CD4-positive, alpha-beta T cell (primary cell): ENCODE results near the gene IDS. TPM values are rescaled to one million over a fixed set of nuclear protein-coding genes. Genes with fewer than 3 reads are reported as not detected.

Experiments used
- ATAC-seq: fragments of 200-7000 bp; cut with Tn5 transposase; one replicate; pipeline ENCODE4 v1.10.0; 2022; ENCODE audit warnings: mild to moderate bottlenecking; ENCODE audit not compliant: poor library complexity
- CTCF ChIA-PET: fragments of 350-600 bp; sonication (Branson Sonifier 250); formaldehyde crosslinking; loops from one replicate; lab custom pipeline; 2021; ENCODE audit warnings: antibody characterized with exemption, inconsistent platforms; lab: Charles Lee
- POLR2A ChIA-PET: fragments of 350-600 bp; sonication (Branson Sonifier 250); formaldehyde crosslinking; loops from one replicate; lab custom pipeline; 2021; ENCODE audit warnings: antibody characterized with exemption, inconsistent platforms; lab: Charles Lee
- DNase-seq, 14 experiments: peaks; one replicate each; pipeline ENCODE4 v3.0.0-alpha.2; 2013 to 2020; ENCODE audit warnings: mixed read lengths in 2 of 14
- H3K27ac ChIP-seq, 2 donors: one replicate each; pipeline versions ENCODE4 v1.5.1 to v1.7.0; 2013; ENCODE audit warnings: low read length in 2 of 2, low read depth in 1 of 2, mild to moderate bottlenecking in 1 of 2
- H3K27me3 ChIP-seq, 2 experiments: 1 replicate in 1 of 2; 2 replicates in 1 of 2; pipeline versions ENCODE4 v1.6.1 to v1.7.0; 2013; ENCODE audit warnings: low read length in 2 of 2, control low read depth in 1 of 2, mild to moderate bottlenecking in 1 of 2, moderate library complexity in 1 of 2; ENCODE audit not compliant: insufficient read depth in 2 of 2, control insufficient read depth in 1 of 2
- H3K36me3 ChIP-seq: one replicate; pipeline ENCODE4 v1.6.1; 2013; ENCODE audit warnings: low read length, control low read depth; ENCODE audit not compliant: insufficient read depth
- H3K4me1 ChIP-seq: one replicate; pipeline ENCODE4 v1.6.1; 2013; ENCODE audit warnings: low read length, control low read depth; ENCODE audit not compliant: insufficient read depth
- H3K4me3 ChIP-seq: one replicate; pipeline ENCODE4 v1.5.1; 2013; ENCODE audit warnings: mild to moderate bottlenecking, low read length, moderate library complexity
- H3K9me3 ChIP-seq, 2 experiments: 1 replicate in 1 of 2; 2 replicates in 1 of 2; pipeline versions ENCODE4 v1.6.1 to v1.7.0; 2013; ENCODE audit warnings: low read length in 2 of 2, mild to moderate bottlenecking in 2 of 2, control low read depth in 1 of 2, moderate library complexity in 1 of 2; ENCODE audit not compliant: control insufficient read depth in 1 of 2, insufficient read depth in 1 of 2
- H3K27ac Mint-ChIP-seq: one replicate; pipeline ENCODE4 v1.8.0; 2020; ENCODE audit warnings: mixed read lengths
- H3K27me3 Mint-ChIP-seq: one replicate; pipeline ENCODE4 v1.8.0; 2021; ENCODE audit warnings: mixed read lengths
- H3K36me3 Mint-ChIP-seq: one replicate; pipeline ENCODE4 v1.8.0; 2021; ENCODE audit warnings: low read depth, mixed read lengths
- H3K4me1 Mint-ChIP-seq: one replicate; pipeline ENCODE4 v1.8.0; 2021; ENCODE audit warnings: low read depth, mixed read lengths
- H3K4me3 Mint-ChIP-seq: one replicate; pipeline ENCODE4 v1.8.0; 2020; ENCODE audit warnings: mild to moderate bottlenecking, mixed read lengths
- H3K9me3 Mint-ChIP-seq: one replicate; pipeline ENCODE4 v1.8.0; 2020; ENCODE audit warnings: mixed read lengths
- CTCF ChIP-seq: fragments of 200-600 bp; IDR thresholded peaks from one replicate; pipeline ENCODE4 v1.8.0; 2022; ENCODE audit warnings: antibody characterized with exemption, mild to moderate bottlenecking
- intact Hi-C, 2 experiments: fragments of 100-400 bp; cut with DNase I in 1 of 2; cut with micrococcal nuclease in 1 of 2; formaldehyde crosslinking; loops; one replicate each; pipeline versions ENCODE4 v1.15.1 to v1.9.0; 2023 to 2025; cut with DNase I, micrococcal nuclease
- total RNA-seq, 174 experiments: library from RNA in 2 of 174; stranded (reverse) in 2 of 174; gene quantifications; one replicate each; pipeline ENCODE4 v1.2.3 and lab custom pipeline; 2021 to 2026

Gene IDS
- total RNA-seq, 2 experiments from 2014 or later: 256 to 260 TPM

- TF ChIP-seq CTCF: no peak
- no peak overlapping the region for H3K27ac Mint-ChIP-seq
- no peak overlapping the region for H3K27ac ChIP-seq
- H3K27me3 Mint-ChIP-seq: peaks cover 16% of the 10 kb centered on the region
- peaks cover 0 to 8% of the 10 kb centered on the region in 2 experiments for H3K27me3 ChIP-seq
- CTCF ChIA-PET: no interaction called here
- H3K9me3 Mint-ChIP-seq: no peaks in the 10 kb centered on the region
- H3K4me3 Mint-ChIP-seq: no peak overlapping the region
- DNase-seq (no peak), ATAC-seq (no peak)
- intact Hi-C loops: no loop called here
- H3K9me3 ChIP-seq: no peaks in the 10 kb centered on the region
- H3K4me1 ChIP-seq: no peaks in the 10 kb centered on the region
- POLR2A ChIA-PET: no interaction called here
- no peaks in the 10 kb centered on the region for H3K4me1 Mint-ChIP-seq
- no peaks in the 10 kb centered on the region for H3K36me3 Mint-ChIP-seq
- no peak overlapping the region for H3K4me3 ChIP-seq
- no peaks in the 10 kb centered on the region for H3K36me3 ChIP-seq
Measured at GRCh38 chrX:149462849-149463248, 42.3 kb downstream of the IDS start.

DNA sequence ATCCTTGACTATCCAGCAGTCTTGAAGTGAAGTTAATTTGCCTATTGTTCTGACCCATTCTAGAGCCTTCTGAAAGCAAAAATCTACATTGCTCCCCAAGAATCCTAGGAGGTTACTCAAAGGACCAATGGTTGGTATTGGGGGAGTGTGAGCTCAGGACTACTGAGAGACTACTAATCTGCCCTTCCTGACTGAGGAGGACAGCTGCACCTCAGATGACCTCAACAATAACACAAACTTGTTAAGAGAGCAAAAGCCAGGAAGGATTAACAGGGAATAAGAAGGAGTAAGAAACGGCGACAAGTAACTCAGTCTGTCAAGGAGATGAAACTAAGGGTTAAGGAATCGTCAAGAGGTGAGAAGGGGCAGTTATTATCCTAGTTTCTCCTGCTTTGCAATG is 43.4 kb downstream of the IDS start:
- no peak overlapping the region for H3K27ac ChIP-seq
- no peak for TF ChIP-seq CTCF
- no peaks in the 10 kb centered on the region for H3K4me1 ChIP-seq
- no peaks in the 10 kb centered on the region for H3K9me3 ChIP-seq
- no peaks in the 10 kb centered on the region for H3K4me1 Mint-ChIP-seq
- no peak for ATAC-seq
- no peak overlapping the region for H3K4me3 ChIP-seq
- no peaks in the 10 kb centered on the region for H3K36me3 ChIP-seq
- ChIA-PET POLR2A (no interaction called here), CTCF (no interaction called here)
- intact Hi-C loops: no loop called here
- peaks cover 16% of the 10 kb centered on the region for H3K27me3 Mint-ChIP-seq
- no peaks in the 10 kb centered on the region for H3K9me3 Mint-ChIP-seq
- H3K4me3 Mint-ChIP-seq: no peak overlapping the region
- no peak overlapping the region for H3K27ac Mint-ChIP-seq
- peaks cover 0 to 8% of the 10 kb centered on the region in 2 experiments for H3K27me3 ChIP-seq
- DNase-seq: no peak
- no peaks in the 10 kb centered on the region for H3K36me3 Mint-ChIP-seq

GRCh38 chrX:149458586-149458985 is 46.5 kb downstream of the IDS start:
- intact Hi-C loops: no loop called here
- Mint-ChIP-seq H3K9me3 (no peaks in the 10 kb centered on the region), H3K27me3 (peaks cover 5% of the 10 kb centered on the region), H3K36me3 (no peaks in the 10 kb centered on the region), H3K4me3 (no peak overlapping the region), H3K27ac (no peak overlapping the region), H3K4me1 (no peaks in the 10 kb centered on the region)
- CTCF ChIA-PET: no interaction called here
- no peak overlapping the region for H3K4me3 ChIP-seq
- H3K27me3 ChIP-seq: peaks cover 0 to 8% of the 10 kb centered on the region in 2 experiments
- H3K9me3 ChIP-seq: no peaks in the 10 kb centered on the region
- no peak for ATAC-seq
- no peak for DNase-seq
- no peak for TF ChIP-seq CTCF
- H3K36me3 ChIP-seq: no peaks in the 10 kb centered on the region
- H3K27ac ChIP-seq: no peak overlapping the region
- POLR2A ChIA-PET: no interaction called here
- H3K4me1 ChIP-seq: no peaks in the 10 kb centered on the region
